Embryonic facial prominence (tissue), 1 donor: ENCODE results near the gene CHRNA5.
"Not testable (repeated sequence)": the region's sequence is repeated elsewhere in the genome, so short reads cannot be mapped to it uniquely, and the experiment has no call there.

Source experiments
- DNase-seq: peaks from one replicate; pipeline ENCODE4 v3.0.0-alpha.2; 2016; ENCODE audit errors: extremely low spot score

The CHRNA5 gene

GRCh38 chr15:78565097-78565950, at the start of gene CHRNA5:
Gene CHRNA5, plus strand, starts transcription at chr15:78565520. Its CDS starts 200 bp downstream, at chr15:78565720.
- peak; percentile 62 for DNase-seq

GRCh38 chr15:78520035-78520434, 45.3 kb upstream of the CHRNA5 start:
- not testable (repeated sequence) for DNase-seq

GRCh38 chr15:78524230-78524629, 41.1 kb upstream of the CHRNA5 start:
- DNase-seq: no peak

GRCh38 chr15:78527325-78527724, 38.0 kb upstream of the CHRNA5 start:
- no peak for DNase-seq

GRCh38 chr15:78533331-78533730, 32.0 kb upstream of the CHRNA5 start:
- DNase-seq: no peak

- no peak for DNase-seq
These were observed 29.2 kb upstream of the CHRNA5 start for GRCh38 chr15:78536134-78536533.

GRCh38 chr15:78537266-78537905, 27.9 kb upstream of the CHRNA5 start:
- peak; percentile 10 for DNase-seq

- DNase-seq: no peak
These were observed 27.0 kb upstream of the CHRNA5 start for GRCh38 chr15:78538358-78538757.

GRCh38 chr15:78539464-78540140, 25.7 kb upstream of the CHRNA5 start:
- not testable (repeated sequence) for DNase-seq

- DNase-seq: peak; percentile 64
These were observed 25.0 kb upstream of the CHRNA5 start, which contains the start of gene PSMA4 for GRCh38 chr15:78540141-78540870. Gene PSMA4, plus strand, starts transcription at chr15:78540444. Its CDS starts 1,484 bp downstream, at chr15:78541928.

GRCh38 chr15:78540871-78541743, 24.2 kb upstream of the CHRNA5 start:
- DNase-seq: no peak

- no peak for DNase-seq
These were observed 23.6 kb upstream of the CHRNA5 start for GRCh38 chr15:78541744-78542034.

GRCh38 chr15:78542647-78543046, 22.7 kb upstream of the CHRNA5 start:
- no peak for DNase-seq

GRCh38 chr15:78550194-78550593, 15.1 kb upstream of the CHRNA5 start:
- DNase-seq: no peak

- no peak for DNase-seq
These were observed 14.5 kb upstream of the CHRNA5 start for GRCh38 chr15:78550815-78551214.

GRCh38 chr15:78551902-78552301, 13.4 kb upstream of the CHRNA5 start:
- no peak for DNase-seq

- no peak for DNase-seq
These were observed 12.7 kb upstream of the CHRNA5 start for GRCh38 chr15:78552597-78552996.

- DNase-seq: not testable (repeated sequence)
These were observed 5.1 kb upstream of the CHRNA5 start for GRCh38 chr15:78560201-78560600.

- DNase-seq: no peak
These were observed 3.8 kb upstream of the CHRNA5 start for GRCh38 chr15:78561490-78561889.

GRCh38 chr15:78563092-78563491, 2.2 kb upstream of the CHRNA5 start:
- no peak for DNase-seq

GRCh38 chr15:78564743-78565096, 600 bp upstream of the CHRNA5 start:
- DNase-seq: no peak
